IMR-90 (cell line): ENCODE data around the gene CAPS2. TPM values are rescaled to one million over a fixed set of nuclear protein-coding genes. Genes with fewer than 3 reads are reported as not detected.

Source experiments
- ATAC-seq: fragments of 200-7000 bp; cut with Tn5 transposase; 2 replicates; pipeline ENCODE4 v1.9.1; 2020; ENCODE audit warnings: low read depth, mild to moderate bottlenecking, moderate library complexity
- BruUV-seq: library from RNA; stranded (reverse); fragments of 400-500 nt; replicated peaks from 2 replicates; lab custom pipeline; 2021; lab: Mats Ljungman, UMichigan
- CTCF ChIA-PET: fragments of 300-600 bp; formaldehyde crosslinking; extraction: SDS; loops from one replicate; lab custom pipeline; 2021; ENCODE audit warnings: antibody characterized with exemption; lab: Yijun Ruan, JAX
- POLR2A ChIA-PET: fragments of 300-600 bp; sonication (Branson Sonifier 250); formaldehyde crosslinking; loops from one replicate; lab custom pipeline; 2022; ENCODE audit warnings: antibody characterized with exemption; ENCODE audit not compliant: unreplicated experiment; lab: Charles Lee
- DNase-seq: peaks from one replicate; pipeline ENCODE4 v3.0.0; 2013
- H2AFZ ChIP-seq: replicated peaks from 2 replicates; pipeline ENCODE3; 2013; ENCODE audit warnings: low read length, mild to moderate bottlenecking; ENCODE audit not compliant: poor library complexity
- H2AK5ac ChIP-seq: 2 replicates; pipeline ENCODE4 v1.6.1; 2013; ENCODE audit warnings: low read depth, low read length, inconsistent platforms
- H2AK9ac ChIP-seq: replicated peaks from 2 replicates; pipeline ENCODE3; 2013; ENCODE audit warnings: mild to moderate bottlenecking, low read depth, low read length, moderate library complexity; ENCODE audit not compliant: poor library complexity
- H2BK120ac ChIP-seq: 2 replicates; pipeline ENCODE4 v1.6.1; 2013; ENCODE audit warnings: low read depth, low read length, inconsistent platforms
- H2BK15ac ChIP-seq: 3 replicates; pipeline ENCODE4 v1.6.1; 2013; ENCODE audit warnings: low read depth, low read length, inconsistent platforms
- H2BK20ac ChIP-seq: 2 replicates; pipeline ENCODE4 v1.6.1; 2013; ENCODE audit warnings: low read depth, mild to moderate bottlenecking, inconsistent platforms, low read length, moderate library complexity
- H2BK5ac ChIP-seq: 2 replicates; pipeline ENCODE4 v1.6.1; 2013; ENCODE audit warnings: mild to moderate bottlenecking, low read depth, low read length, inconsistent platforms; ENCODE audit not compliant: poor library complexity, severe bottlenecking
- H3K14ac ChIP-seq: replicated peaks from 2 replicates; pipeline ENCODE4 v1.6.1; 2013; ENCODE audit warnings: low read depth, low read length, inconsistent platforms
- H3K18ac ChIP-seq: 2 replicates; pipeline ENCODE4 v1.6.1; 2013; ENCODE audit warnings: low read depth, low read length, control low read depth
- H3K23ac ChIP-seq: 2 replicates; pipeline ENCODE4 v1.6.1; 2013; ENCODE audit warnings: low read depth, low read length, inconsistent platforms
- H3K27ac ChIP-seq: 2 replicates; pipeline ENCODE4 v1.5.1; 2013; ENCODE audit warnings: mild to moderate bottlenecking, control low read depth, low read length; ENCODE audit not compliant: insufficient read depth
- H3K27me3 ChIP-seq: 2 replicates; pipeline ENCODE4 v1.6.1; 2013; ENCODE audit warnings: low read length; ENCODE audit not compliant: control insufficient read depth, insufficient read depth
- H3K36me3 ChIP-seq: 2 replicates; pipeline ENCODE4 v1.6.1; 2013; ENCODE audit warnings: low read length, mixed read lengths; ENCODE audit not compliant: control insufficient read depth, insufficient read depth
- H3K4ac ChIP-seq: 2 replicates; pipeline ENCODE4 v1.6.1; 2013; ENCODE audit warnings: low read depth, low read length, inconsistent platforms
- H3K4me1 ChIP-seq: 2 replicates; pipeline ENCODE4 v1.6.1; 2013; ENCODE audit warnings: low read length, mixed read lengths; ENCODE audit not compliant: control insufficient read depth, insufficient read depth
- H3K4me2 ChIP-seq: 2 replicates; pipeline ENCODE4 v1.6.1; 2013; ENCODE audit warnings: low read depth, mild to moderate bottlenecking, control low read depth, low read length, moderate library complexity
- H3K4me3 ChIP-seq: 2 replicates; pipeline ENCODE4 v1.5.1; 2013; ENCODE audit warnings: low read depth, mild to moderate bottlenecking, control low read depth, low read length, moderate library complexity; ENCODE audit not compliant: insufficient read depth
- H3K56ac ChIP-seq: 2 replicates; pipeline ENCODE4 v1.6.1; 2013; ENCODE audit warnings: low read length, inconsistent platforms; ENCODE audit not compliant: insufficient read depth; ENCODE audit errors: extremely low read depth
- H3K79me1 ChIP-seq, 2 experiments: 2 replicates each; pipeline ENCODE4 v1.6.1; 2013; ENCODE audit warnings: low read length in 2 of 2, inconsistent platforms in 1 of 2, low read depth in 1 of 2
- H3K9ac ChIP-seq: 2 replicates; pipeline ENCODE4 v1.6.1; 2013; ENCODE audit warnings: low read depth, low read length, control low read depth
- H3K9me1 ChIP-seq: 2 replicates; pipeline ENCODE4 v1.6.1; 2013; ENCODE audit warnings: low read length, inconsistent platforms; ENCODE audit not compliant: insufficient read depth
- H3K9me3 ChIP-seq: 2 replicates; pipeline ENCODE4 v1.6.1; 2013; ENCODE audit warnings: low read length; ENCODE audit not compliant: control insufficient read depth, insufficient read depth
- H4K20me1 ChIP-seq: 2 replicates; pipeline ENCODE4 v1.6.1; 2013; ENCODE audit warnings: low read length, inconsistent platforms; ENCODE audit not compliant: insufficient read depth
- H4K5ac ChIP-seq: 2 replicates; pipeline ENCODE4 v1.6.1; 2013; ENCODE audit warnings: mild to moderate bottlenecking, low read depth, low read length, control low read depth
- H4K8ac ChIP-seq, 2 experiments: 2 replicates each; pipeline ENCODE4 v1.6.1; 2013; ENCODE audit warnings: low read depth in 2 of 2, low read length in 2 of 2, control low read depth in 1 of 2, inconsistent platforms in 1 of 2
- H4K91ac ChIP-seq: 2 replicates; pipeline ENCODE4 v1.6.1; 2013; ENCODE audit warnings: low read depth, low read length, inconsistent platforms; ENCODE audit not compliant: insufficient read depth
- BHLHE40 ChIP-seq: fragments of 150-350 bp; IDR thresholded peaks from 2 replicates; pipeline ENCODE4 v1.6.1; 2016; ENCODE audit warnings: mild to moderate bottlenecking, low read depth, low read length
- CEBPB ChIP-seq: IDR thresholded peaks from 2 replicates; pipeline ENCODE4 v1.6.1; 2012; ENCODE audit warnings: low read depth, low read length, improper control_type of control experiment
- FOS ChIP-seq: fragments of 150-350 bp; IDR thresholded peaks from 2 replicates; pipeline ENCODE4 v1.6.1; 2016; ENCODE audit warnings: low read depth, low read length
- WGBS, 2 experiments: methylation state at CpG; one replicate each; pipeline versions ENCODE4 v1.1.5 to v1.1.7; 2013; ENCODE audit warnings: missing lambda C conversion rate in 2 of 2; ENCODE audit not compliant: insufficient read length in 1 of 2; ENCODE audit errors: extremely low coverage in 2 of 2; 5-methylcytosine and 5-hydroxymethylcytosine counted together
- dilution Hi-C: fragments of 300-500 bp; cut with HindIII; formaldehyde crosslinking; loops from one replicate; pipeline ENCODE4 v1.14.3; 2018; ENCODE audit warnings: low sequenced_read_pairs; ENCODE audit not compliant: unreplicated experiment
- in situ Hi-C: fragments of 300-500 bp; cut with MboI; formaldehyde crosslinking; loops from 3 replicates; pipeline ENCODE4 v1.14.3; 2019; ENCODE audit warnings: low sequenced_read_pairs, inconsistent platforms, mixed read lengths
- intact Hi-C: fragments of 100-400 bp; cut with micrococcal nuclease; formaldehyde crosslinking; loops from 2 replicates; pipeline ENCODE4 v1.10.0; 2022
- polyA plus RNA-seq, 3 experiments: library from polyadenylated mRNA; depleted of rRNA; stranded (reverse); fragments of >200 nt; gene quantifications; 2 replicates each; pipeline ENCODE4 v1.2.3, GENCODE V29; 2012; ENCODE audit warnings: low replicate concordance in 1 of 3
- total RNA-seq: library from RNA; depleted of rRNA; stranded (reverse); fragments of >200 nt; gene quantifications from 2 replicates; pipeline ENCODE4 v1.2.3, GENCODE V29; 2012
- TF ChIP-seq, protein P1 (sequence below): fragments of 150-350 bp; IDR thresholded peaks from 2 replicates; pipeline ENCODE4 v1.6.1; 2017; ENCODE audit warnings: mild to moderate bottlenecking, antibody characterized with exemption, low read length, low read depth

Gene CAPS2
- total and polyA plus RNA-seq, 2 of the 4 experiments (the other 2 are of a cell fraction) = 1.2 to 2.7 TPM

GRCh38 chr12:75378354-75378753 is 48.2 kb upstream of the CAPS2 start:
- H3K9me1 ChIP-seq = no peaks in the 10 kb centered on the region; the same call in 1 of the 2 replicates
- 0 out of 2 replicates have a peak overlapping the region, but pooled peaks have one; percentile 15 for H3K4ac ChIP-seq
- 80% methylated on average over 1 of the region's 1 CpG; no CpG with 5 or more reads in 1 of the 2 experiments for WGBS, 2 experiments
- peaks cover 8% of the 10 kb centered on the region for H3K4me1 ChIP-seq
- H3K56ac ChIP-seq = no peak overlapping the region
- H4K20me1 ChIP-seq = no peaks in the 10 kb centered on the region
- DNase-seq (peak; percentile 68), ATAC-seq (peak; percentile 69)
- no TSS peak for BruUV-seq
- H3K27me3 ChIP-seq = no peaks in the 10 kb centered on the region
- H2BK120ac ChIP-seq = peak overlapping the region; percentile 62
- H3K27ac ChIP-seq = peak overlapping the region; percentile 76; the same call in 1 of the 2 replicates
- H2AK9ac ChIP-seq = no peak overlapping the region
- H3K23ac ChIP-seq = no peak overlapping the region
- no peaks in the 10 kb centered on the region for H3K79me1 ChIP-seq
- intact Hi-C loops = loop anchor here (2.0 kb wide), 1 partner anchor 44 kb away; the partner anchor contains the start of gene GLIPR1L1
- ChIA-PET CTCF (no interaction called here), POLR2A (no interaction called here)
- no peak overlapping the region for H3K4me3 ChIP-seq
- peak overlapping the region in 1 of 2 experiments; percentile 69; a peak in 2 of 4 replicates for H4K8ac ChIP-seq
- TF ChIP-seq CEBPB = peak; percentile 81
- TF ChIP-seq, protein P1, sequence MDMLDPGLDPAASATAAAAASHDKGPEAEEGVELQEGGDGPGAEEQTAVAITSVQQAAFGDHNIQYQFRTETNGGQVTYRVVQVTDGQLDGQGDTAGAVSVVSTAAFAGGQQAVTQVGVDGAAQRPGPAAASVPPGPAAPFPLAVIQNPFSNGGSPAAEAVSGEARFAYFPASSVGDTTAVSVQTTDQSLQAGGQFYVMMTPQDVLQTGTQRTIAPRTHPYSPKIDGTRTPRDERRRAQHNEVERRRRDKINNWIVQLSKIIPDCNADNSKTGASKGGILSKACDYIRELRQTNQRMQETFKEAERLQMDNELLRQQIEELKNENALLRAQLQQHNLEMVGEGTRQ = no peak
- no peak for TF ChIP-seq BHLHE40
- TF ChIP-seq FOS = no peak
- H2BK5ac ChIP-seq = peak overlapping the region; percentile 48
- H3K9me3 ChIP-seq = no peaks in the 10 kb centered on the region
- peak overlapping the region; percentile 39; the same call in 1 of the 2 replicates for H3K14ac ChIP-seq
- H2BK15ac ChIP-seq = no peak overlapping the region
- in situ Hi-C loops = no loop called here
- H3K18ac ChIP-seq = no peak overlapping the region
- H3K4me2 ChIP-seq = no peak overlapping the region
- dilution Hi-C loops = no loop called here
- no peak overlapping the region for H4K91ac ChIP-seq
- no peak overlapping the region; the same call in 1 of the 2 replicates for H2BK20ac ChIP-seq
- no peak overlapping the region for H2AFZ ChIP-seq
- H4K5ac ChIP-seq = no peak overlapping the region
- H3K9ac ChIP-seq = peak overlapping the region; percentile 29; the same call in 1 of the 2 replicates
- no peaks in the 10 kb centered on the region for H3K36me3 ChIP-seq
- no peak overlapping the region for H2AK5ac ChIP-seq
